NCI-H446 (cell line): Measurements from ENCODE around the gene NOTCH4.
A peak's percentile ranks its signal among the peaks of the same experiment; 100 is the strongest.
"Not testable (repeated sequence)": the region's sequence is repeated elsewhere in the genome, so short reads cannot be mapped to it uniquely, and the experiment has no call there.

ENCODE experiments used
- DNase-seq, 2 experiments: peaks; one replicate each; lab custom pipeline; 2025; lab: John Stamatoyannopoulos, UW

The NOTCH4 gene

DNA sequence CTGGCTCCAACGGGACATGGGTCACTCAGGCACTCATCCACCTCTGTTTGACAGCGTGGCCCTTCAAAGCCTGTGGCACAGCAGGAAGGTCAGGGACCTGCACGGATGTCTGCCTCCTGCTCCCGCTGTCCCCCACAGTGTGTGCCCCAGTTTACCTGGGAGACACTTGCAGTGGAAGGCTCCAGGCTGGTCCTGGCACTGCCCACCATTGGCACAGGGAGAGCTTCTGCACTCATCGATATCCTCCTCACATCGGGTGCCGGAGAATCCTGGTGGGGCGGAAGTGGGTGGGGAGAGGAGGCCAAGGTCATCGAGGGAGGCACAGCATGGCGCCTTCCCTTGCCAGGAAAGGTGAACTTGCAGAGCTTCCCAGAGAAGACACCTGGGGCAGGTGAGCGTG, 6.9 kb downstream of the NOTCH4 start:
- no peak for DNase-seq

DNA sequence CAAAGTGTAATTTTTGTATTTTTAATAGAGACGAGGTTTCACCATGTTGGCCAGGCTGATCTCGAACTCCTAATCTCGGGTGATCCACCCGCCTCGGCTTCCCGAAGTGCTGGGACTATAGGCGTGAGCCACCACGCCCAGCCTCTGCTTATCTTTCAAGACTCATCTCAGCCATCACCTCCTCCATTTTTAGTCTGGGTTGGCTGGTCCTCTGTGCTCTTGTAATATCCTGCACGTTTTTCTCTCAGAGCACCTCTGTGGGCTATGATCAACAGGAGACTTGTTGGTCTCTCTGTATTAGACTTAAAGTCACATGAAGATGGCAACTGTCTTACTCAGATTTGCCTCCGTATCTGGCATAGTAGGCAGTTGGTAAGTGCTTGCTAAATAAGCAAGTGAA, 7.6 kb downstream of the NOTCH4 start:
- no peak for DNase-seq

DNA sequence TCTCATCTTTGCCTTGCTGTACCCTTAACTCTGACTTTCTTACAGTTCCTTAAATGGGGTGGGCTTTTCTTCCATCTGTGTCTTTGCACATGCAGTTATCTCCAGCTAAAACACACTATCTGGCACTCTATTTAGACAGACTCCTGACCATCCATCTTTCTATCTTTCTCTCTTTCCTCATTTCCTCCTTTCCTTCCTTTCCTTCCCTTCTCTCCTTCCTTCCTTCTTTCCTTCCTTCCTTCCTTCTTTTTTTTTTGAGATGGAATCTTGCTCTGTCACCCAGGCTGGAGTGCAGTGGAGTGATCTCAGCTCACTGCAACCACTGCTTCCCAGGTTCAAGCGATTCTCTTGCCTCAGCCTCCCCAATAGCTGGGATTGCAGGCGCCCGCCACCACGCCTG, 8.2 kb downstream of the NOTCH4 start:
- DNase-seq: no peak

DNA sequence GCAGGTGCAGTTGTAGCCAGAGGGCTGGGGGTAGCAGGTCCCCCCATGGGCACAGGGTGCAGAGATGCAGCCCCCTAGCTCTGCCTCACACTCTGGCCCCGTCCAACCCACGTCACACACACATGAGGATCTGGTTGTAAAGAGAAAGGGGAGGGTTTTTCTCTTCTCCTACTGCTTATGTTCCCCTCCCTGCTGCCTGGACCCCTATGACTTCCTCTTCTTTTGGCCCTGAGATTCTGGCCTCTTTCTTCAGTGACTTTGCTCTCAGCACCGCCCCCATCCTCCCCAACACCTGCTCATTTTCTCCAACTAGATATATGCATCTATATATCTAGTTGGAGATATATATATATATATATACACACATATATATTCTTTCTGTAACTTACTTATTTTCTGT, 9.7 kb downstream of the NOTCH4 start:
- DNase-seq: no peak

DNA sequence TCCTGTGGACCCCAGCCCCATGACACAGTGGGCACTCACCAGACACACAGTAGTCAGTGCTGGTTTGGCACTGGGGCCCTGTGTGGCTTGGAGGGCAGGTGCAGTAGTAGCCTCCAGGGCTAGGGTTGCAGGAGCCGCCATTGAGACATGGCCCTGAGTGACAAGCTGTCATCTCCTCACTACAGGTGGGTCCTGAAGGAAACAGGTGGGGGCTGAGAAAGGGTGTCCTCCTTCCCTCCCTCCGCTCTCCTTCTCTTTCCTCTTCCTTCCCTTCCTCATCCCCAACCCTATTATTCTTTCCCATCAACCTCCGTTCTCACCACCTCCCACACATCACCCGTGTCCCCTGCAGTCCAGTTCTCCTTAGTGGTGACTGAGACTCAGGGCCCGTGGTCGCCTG, 10.2 kb downstream of the NOTCH4 start:
- DNase-seq: no peak

DNA sequence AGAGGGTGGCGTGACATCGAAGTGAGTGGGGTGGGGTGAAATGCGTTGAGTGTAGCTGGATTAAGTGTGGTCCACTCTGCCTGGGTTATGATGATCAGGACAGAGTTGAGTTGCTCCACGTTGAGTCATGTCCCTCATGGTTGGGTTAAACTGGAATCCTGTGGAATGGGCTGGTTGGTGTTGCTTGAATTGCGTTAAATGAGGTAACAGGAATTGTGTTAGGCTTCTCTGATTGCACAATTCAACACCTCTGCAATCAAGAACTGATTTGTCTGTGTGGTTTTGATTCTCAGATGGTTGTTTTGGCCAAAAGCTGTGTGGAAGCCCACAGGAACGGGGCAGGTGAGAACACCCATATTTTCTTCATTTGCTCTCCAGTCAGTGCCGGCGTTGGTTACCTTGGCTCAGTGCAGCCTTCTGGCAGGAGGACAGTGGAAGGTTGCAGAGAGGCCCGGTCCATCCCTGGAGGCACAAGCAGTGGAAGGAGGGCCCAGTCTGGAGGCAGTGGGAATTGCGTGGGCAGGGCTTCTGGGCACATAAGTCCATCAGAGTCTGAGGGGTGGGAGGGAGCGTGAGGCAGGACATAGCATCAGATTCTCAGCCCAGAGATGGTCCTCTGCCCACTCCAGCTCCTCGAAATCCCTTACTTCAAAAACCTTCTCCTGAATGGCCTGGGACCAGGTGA, 11.6 kb downstream of the NOTCH4 start:
- no peak for DNase-seq

DNA sequence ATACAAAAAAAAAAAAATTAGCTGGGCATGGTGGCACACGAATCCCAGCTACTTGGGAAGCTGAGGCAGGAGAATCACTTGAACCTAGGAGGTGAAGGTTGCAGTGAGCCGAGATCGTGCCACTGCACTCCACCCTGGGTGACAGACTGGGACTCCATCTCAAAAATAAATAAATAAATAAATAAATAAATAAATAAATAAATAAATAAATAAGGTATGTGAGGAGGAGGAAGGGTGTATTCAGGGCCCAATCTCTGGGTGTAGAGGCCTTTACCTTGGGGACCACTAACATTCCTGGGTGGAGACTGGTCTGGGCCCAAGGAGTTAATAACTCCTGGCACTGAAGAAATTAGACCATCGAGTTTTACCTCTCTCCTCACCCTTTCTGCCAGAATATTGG, 12.4 kb downstream of the NOTCH4 start:
- DNase-seq: not testable (repeated sequence)

DNA sequence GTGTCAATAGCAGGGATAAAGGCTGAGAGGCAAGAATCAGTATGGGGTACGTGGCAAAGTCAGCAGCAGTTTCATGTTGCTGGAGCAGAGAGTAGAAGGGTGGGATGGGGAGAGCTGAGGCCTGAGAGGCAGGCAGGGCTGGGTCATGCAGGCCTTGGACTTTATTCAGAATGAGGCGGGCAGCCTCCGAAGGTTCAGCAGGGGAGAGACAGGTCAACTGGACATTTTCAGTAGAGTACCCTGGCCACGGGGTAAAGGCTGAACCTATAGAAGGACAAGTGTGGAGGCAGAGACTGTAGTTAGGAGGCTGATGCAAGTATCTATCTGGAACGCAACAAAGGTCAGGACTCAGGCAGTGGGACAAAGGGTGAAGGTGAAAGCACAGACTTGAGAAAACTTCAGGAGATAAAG, 13.7 kb downstream of the NOTCH4 start:
- no peak for DNase-seq

DNA sequence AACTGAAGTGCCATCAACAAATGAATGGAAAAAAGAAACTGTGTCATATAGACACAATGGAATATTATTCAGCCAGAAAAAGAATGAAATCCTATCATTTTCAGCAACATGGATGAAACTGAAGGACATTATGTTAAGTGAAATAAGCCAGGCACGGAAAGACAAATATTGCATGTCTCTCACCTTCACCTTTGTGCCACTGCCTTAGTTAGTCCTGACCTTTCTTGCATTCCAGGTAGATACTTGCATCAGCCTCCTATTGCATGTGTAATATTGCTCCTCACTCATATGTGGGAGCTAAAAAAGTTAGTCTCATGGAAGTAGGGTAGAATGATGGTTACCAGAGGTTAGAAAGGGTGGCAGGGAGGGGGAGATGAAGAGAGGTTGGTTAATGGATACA, 14.9 kb downstream of the NOTCH4 start:
- no peak for DNase-seq

DNA sequence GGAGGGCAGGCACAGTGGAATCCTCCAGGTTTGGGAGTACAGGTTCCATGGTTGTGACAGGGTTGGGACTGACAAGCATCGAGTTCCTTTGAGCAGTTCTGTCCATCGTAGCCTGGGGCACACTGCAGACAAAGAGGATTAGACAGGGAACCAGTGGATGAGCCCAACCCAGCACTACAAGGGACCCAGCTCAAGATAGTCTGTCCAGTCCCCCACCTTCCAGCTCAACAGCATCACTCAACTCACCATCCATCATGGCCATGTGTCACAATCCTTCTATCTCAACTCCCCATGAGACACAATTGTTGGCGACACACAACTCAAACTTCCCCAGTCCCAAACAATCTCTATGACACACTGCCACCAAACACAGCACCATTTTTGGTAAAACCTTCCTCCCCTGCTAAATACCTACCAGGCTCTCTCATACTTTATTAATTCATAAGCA, 19.6 kb downstream of the NOTCH4 start:
- DNase-seq: no peak

DNA sequence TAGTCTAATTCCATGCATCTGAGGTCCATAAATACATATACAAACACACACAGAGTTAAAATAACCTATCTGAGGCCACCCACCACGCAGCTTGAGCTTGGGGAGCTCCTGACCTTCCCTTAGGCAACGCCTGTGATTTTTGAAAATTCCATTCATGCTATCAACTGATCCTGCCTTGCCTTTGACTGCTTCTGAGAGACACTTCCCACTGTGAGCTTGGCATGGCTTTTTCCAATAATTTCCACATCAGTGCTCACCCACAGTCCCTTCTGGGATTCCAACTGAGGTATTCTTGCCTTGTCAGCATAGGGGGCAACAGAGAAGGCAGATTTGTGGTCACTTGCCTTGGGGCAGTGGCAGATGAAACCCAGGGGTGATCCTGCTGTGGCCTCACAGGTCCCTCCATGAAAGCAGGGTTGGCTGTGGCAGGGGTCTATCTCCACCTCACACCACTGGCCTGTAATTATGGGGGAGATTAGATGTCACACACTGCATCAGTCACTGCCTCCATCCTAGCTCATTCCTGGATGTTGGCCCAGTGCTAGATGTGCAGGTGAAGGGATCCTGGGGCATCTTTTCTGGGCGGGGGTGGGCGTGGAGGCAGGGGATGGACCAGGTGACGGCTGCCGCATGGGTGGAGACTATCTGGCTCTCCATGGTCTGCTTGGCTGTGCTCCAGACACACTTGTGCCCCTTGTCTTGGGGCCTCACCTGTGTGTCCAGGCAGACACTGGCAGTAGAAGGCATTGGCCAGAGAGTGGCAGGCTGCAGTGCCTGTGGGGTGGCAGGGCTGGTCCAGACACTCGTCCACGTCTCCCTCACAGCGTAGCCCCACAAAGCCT, 20.2 kb downstream of the NOTCH4 start:
- peak in 1 of 2 experiments; percentile 17 for DNase-seq

DNA sequence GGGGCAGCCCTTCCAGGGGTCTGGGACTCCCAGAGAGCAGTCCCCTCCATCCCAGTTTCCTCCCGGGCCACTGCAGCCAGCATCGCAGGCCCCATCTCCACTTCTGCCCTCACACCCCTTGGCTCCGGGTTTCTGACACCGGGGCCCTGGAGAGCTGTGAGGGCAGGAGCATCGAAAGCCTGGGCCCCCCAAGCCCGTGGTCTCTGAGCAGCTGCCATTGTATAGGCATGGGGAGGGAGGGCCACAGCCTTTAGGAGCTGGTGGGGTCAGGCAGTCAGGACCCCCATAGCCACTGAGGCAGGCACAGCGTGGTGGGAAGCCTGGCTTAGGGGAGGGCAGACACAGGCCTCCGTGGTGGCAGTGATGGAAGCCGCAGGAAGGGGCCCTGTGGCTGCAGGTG, 21.7 kb downstream of the NOTCH4 start:
- DNase-seq: no peak

DNA sequence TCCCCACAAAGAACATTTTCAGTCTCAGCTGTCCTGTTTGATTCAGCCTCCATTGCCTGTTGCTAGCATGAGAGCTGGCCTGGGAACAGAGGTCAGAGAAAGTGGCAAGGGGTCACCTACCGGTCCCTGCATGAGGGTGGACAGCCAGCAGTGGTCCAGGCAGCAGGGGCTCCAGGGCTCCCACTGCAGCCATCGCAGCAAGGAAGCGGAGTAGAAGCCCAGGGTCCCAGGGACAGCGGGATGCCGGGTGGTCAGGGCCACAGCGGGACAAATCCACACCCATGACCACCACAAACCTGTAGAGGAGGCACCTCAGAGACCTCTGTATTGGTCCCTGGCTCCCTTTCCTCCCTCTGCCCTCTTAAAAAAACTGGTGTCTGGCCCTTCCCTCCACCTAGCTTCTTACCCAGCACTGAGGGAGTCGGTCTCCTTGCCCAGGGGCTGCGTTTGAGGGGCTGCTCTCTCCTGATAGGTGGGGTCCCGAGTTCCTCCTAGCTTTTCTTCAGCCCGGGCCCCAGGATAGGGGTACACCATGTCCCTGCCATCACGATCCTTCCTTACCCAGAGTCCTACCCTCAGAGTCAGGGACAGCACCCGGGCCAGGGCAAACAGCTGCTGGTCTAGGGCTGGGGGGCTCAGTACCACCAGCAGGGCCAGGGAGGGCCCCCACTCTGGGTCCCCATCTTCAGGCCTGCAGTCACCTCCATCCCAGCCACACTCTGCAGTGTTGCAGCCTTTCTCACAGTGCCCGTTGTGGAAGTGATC, 23.0 kb downstream of the NOTCH4 start:
- no peak for DNase-seq

DNA sequence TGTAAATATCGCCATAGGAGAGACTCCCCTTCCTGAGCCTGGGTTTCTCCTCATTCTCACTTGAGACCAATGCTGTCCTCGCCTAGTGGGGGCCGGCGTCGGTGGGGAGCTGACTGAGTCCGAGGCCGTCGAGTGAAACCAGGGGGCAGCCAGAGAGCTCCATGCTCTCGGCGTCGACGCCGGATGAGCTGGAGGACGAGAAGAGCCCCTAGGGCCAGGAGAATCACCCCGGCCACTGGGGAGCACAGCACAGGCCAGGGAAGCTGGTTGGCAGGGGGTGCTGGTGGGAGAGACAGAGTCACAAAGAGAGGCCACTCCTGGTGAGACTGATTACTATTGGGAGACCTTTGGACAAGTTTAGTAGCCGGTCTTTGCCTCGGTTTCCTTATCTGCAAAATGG, 25.0 kb downstream of the NOTCH4 start:
- DNase-seq: no peak

DNA sequence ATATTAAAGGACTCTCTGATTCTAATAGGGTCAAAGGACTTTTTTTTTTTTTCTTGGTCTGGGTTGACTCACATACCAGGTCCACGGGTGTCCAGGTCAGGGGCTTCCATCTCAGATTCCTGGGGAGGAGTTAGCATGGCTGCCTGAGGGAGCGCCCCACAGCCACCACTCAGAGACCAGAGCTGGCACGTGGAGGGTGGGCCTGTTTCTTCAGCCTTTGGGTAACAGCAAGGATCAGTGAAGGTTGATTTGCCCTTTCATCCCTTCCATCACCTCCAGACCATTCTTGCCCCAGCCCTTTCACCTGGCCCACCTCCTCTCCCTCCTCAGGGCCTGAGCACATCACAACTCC, 25.5 kb downstream of the NOTCH4 start:
- DNase-seq: no peak

DNA sequence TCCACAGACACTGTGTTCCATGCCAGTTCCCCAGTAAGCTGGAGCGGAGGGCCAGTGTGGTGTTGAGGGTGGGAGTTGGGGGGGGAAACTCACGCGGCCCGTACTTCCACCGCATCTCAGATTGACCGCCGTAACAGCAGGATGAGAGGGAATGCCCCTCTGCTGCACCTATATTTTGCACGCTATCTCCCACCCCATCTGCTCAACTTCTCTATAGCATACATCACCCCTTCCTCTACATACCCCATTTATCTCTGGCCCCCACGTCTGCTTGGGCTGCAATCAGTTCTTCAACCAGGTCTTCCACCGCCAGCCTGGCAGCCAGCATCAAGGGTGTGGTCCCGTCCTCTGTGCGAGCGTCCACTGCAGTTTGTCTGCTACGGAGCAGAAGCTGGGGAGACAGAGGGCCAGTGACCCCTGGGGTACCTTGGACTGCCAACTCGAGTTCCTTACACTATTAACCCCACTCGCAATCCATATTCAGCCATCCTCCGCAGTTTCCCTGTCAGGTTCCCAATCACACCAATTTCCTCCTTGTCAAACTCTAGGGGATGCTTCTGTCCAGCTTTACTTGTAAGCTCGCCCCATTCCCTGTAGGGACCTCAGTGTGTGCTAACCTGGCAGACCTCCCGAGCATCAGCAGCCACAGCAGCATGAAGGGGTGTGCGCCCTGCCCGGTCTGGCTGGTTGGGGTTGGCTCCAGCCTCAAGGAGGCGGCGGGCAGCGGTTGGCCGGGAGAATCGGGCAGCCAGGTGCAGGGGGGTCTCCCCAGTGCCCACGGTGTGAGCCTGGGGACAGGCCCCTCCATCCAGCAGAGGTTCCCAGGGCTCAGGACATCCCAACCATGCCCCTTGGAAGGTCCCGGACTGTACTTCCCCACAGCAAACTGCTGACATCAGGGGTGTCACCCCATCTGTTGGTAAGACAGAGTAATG, 26.9 kb downstream of the NOTCH4 start:
- no peak for DNase-seq

DNA sequence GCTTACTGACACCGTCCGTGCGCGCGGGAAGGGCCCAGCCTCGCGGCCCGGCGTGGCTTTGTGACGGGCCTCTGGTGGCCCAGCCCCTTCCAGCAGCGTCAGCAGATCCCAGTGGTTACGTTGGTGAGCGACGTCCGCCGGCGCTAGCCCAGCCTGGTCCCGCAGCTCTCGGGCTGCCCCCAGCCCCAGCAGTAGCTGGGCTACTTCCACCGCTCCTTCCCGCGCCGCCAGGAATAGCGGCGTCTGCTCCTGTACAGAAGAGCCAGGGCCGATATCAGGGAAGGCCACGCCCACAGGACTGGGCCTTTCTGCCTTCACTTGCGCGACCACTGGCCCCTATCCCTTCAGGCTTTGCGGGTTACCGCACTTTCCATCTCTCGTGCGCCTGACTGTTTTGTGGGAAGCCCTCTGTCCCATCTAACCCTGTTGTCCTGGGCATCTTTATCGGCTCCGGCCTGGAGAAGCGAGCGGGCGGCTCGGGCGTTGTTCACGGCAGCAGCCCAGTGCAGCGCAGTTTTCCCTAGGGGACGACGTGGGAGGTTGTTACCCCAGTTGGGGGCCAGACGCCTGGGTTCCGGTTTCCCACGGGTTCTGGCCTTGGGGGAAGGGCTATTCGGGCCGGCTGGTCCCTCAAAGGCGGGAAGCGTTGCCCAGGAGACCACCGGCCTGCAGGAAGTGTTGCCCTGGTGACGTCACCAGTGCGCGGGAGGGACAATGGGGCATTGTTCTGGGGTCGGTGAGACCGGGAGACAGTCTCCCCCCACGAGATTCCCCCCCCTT, 27.8 kb downstream of the NOTCH4 start:
- DNase-seq: peak; percentile 49 to 67

DNA sequence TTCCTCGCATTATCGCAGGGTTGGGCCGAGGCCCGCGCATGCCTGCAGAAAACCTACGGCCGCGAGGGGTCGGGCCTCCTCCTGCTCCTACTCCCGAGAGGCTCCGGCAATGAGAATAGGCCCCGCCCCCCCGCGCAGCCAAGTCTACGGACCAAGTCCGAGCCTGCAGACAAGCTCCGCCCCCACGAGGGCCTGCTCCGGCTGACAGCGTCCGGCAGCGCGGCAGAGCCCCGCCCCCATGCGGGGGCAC, 28.3 kb downstream of the NOTCH4 start:
- DNase-seq: peak; percentile 99

DNA sequence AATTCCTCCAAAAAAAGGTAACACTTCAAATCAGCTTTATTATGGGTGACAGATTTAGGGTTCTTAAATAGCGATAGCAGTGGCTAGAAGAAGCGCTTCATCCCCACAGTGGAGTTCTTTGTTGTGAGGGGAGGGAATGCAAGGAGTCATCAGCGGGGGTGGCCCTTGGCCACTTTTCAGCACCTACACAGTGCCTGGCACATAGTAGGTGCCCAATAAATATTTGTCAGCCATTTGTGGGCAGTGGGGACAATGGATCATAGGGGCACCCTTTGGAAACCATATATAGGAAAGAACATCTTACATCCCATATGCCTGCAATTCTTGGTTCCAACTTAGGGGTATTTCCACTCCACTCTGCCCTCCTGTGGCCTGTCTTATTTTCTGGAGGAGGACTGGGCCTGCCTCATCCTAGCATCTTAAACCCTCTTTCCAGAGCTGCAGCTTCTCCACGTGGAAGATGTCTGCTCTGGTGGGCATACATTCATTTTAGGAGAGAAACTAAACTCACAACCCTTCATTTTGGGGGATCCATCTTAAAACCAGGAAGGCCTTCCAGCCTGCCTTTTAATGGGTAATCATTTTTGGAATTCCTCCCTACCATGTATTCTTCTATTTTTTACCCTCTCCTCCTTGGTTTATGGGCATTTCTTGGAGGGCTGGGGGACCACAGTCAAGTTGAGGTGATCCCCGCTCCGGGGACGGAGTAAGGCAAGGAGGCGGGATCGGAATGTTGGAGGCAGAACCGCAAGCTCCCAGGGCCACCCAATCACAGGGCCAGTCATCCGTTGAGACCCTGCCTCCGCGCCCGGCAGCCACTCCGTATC, 28.8 kb downstream of the NOTCH4 start:
- peak; percentile 23 to 48 for DNase-seq

DNA sequence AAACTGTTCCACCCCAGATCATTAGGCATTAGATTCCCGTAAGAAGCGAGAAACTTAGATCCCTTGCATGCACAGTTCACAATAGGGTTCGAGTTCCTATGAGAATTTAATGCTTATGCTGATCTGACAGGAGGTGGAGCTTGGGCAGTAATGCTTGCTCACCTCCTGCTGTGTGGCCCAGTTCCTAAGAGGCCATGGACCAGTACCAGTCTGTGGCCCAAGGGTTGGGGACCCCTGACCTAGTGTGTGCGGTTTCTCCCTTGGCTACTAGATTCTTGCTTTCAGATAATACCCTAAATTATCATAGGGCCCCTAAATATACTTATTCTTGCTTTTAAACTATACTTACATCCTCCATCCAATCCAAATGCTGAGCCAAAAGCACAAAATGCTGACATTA, 29.5 kb downstream of the NOTCH4 start:
- DNase-seq: no peak
